ENCODE measurements around the gene OR1K1.
"Not testable (repeated sequence)": the region's sequence is repeated elsewhere in the genome, so short reads cannot be mapped to it uniquely, and the experiment has no call there.

OR1K1 gene

GRCh38 chr9:122800066-122801060 is at the start of gene OR1K1:
Gene OR1K1, plus strand, starts transcription at chr9:122800123. Its CDS starts 0 bp downstream, at chr9:122800123.
- no peak for DNase-seq (ENCODE audit: low read depth in 1 of 2, low spot score in 1 of 2)

- DNase-seq (ENCODE audit: low read depth in 1 of 2, low spot score in 1 of 2): no peak
Measured at GRCh38 chr9:122754825-122755224, 45.1 kb upstream of the OR1K1 start.

- no peak for DNase-seq (ENCODE audit: low read depth in 1 of 2, low spot score in 1 of 2)
Measured at GRCh38 chr9:122767817-122768216, 32.1 kb upstream of the OR1K1 start.

- no peak for DNase-seq (ENCODE audit: low read depth in 1 of 2, low spot score in 1 of 2)
Measured at GRCh38 chr9:122777052-122777451, 22.9 kb upstream of the OR1K1 start.

- no peak for DNase-seq (ENCODE audit: low read depth in 1 of 2, low spot score in 1 of 2)
Measured at GRCh38 chr9:122777935-122778627, 21.8 kb upstream of the OR1K1 start.

GRCh38 chr9:122779181-122779580 is 20.7 kb upstream of the OR1K1 start:
- no peak for DNase-seq (ENCODE audit: low read depth in 1 of 2, low spot score in 1 of 2)

GRCh38 chr9:122780026-122780425 is 19.9 kb upstream of the OR1K1 start:
- no peak for DNase-seq (ENCODE audit: low read depth in 1 of 2, low spot score in 1 of 2)

GRCh38 chr9:122781671-122782070 is 18.3 kb upstream of the OR1K1 start:
- DNase-seq (ENCODE audit: low read depth in 1 of 2, low spot score in 1 of 2): no peak

- DNase-seq (ENCODE audit: low read depth in 1 of 2, low spot score in 1 of 2): no peak
Measured at GRCh38 chr9:122785269-122785668, 14.7 kb upstream of the OR1K1 start.

GRCh38 chr9:122786338-122786737 is 13.6 kb upstream of the OR1K1 start:
- no peak for DNase-seq (ENCODE audit: low read depth in 1 of 2, low spot score in 1 of 2)

GRCh38 chr9:122788831-122789230 is 11.1 kb upstream of the OR1K1 start, which contains the start of gene OR5C1:
Gene OR5C1, plus strand, starts transcription at chr9:122788933. Its CDS starts 0 bp downstream, at chr9:122788933.
- DNase-seq (ENCODE audit: low read depth in 1 of 2, low spot score in 1 of 2): no peak

GRCh38 chr9:122789256-122790046 is 10.5 kb upstream of the OR1K1 start:
- no peak for DNase-seq (ENCODE audit: low read depth in 1 of 2, low spot score in 1 of 2)

GRCh38 chr9:122791872-122792669 is 7.9 kb upstream of the OR1K1 start:
- no peak for DNase-seq (ENCODE audit: low read depth in 1 of 2, low spot score in 1 of 2)

GRCh38 chr9:122797316-122798063 is 2.4 kb upstream of the OR1K1 start:
- no peak for DNase-seq (ENCODE audit: low read depth in 1 of 2, low spot score in 1 of 2)

- no peak for DNase-seq (ENCODE audit: low read depth in 1 of 2, low spot score in 1 of 2)
Measured at GRCh38 chr9:122806661-122807060, 6.7 kb downstream of the OR1K1 start.

GRCh38 chr9:122807271-122807900 is 7.5 kb downstream of the OR1K1 start:
- DNase-seq (ENCODE audit: low read depth in 1 of 2, low spot score in 1 of 2): no peak

- no peak for DNase-seq (ENCODE audit: low read depth in 1 of 2, low spot score in 1 of 2)
Measured at GRCh38 chr9:122808141-122808540, 8.2 kb downstream of the OR1K1 start.

GRCh38 chr9:122809261-122809660 is 9.3 kb downstream of the OR1K1 start:
- not testable (repeated sequence) for DNase-seq (ENCODE audit: low read depth in 1 of 2, low spot score in 1 of 2)

- DNase-seq (ENCODE audit: low read depth in 1 of 2, low spot score in 1 of 2): peak; percentile 42 to 59
Measured at GRCh38 chr9:122810306-122810946, 10.5 kb downstream of the OR1K1 start.
